HG03469 (cell line): ENCODE measurements around the gene RASAL3.
"Not testable (repeated sequence)": the region's sequence is repeated elsewhere in the genome, so short reads cannot be mapped to it uniquely, and the experiment has no call there.

Source experiments
- ATAC-seq: cut with Tn5 transposase; IDR thresholded peaks from one replicate; pipeline ENCODE4 v1.9.1; 2021; ENCODE audit warnings: mild to moderate bottlenecking, moderate library complexity, moderate number of reproducible peaks; ENCODE audit not compliant: unreplicated experiment

Gene RASAL3

DNA sequence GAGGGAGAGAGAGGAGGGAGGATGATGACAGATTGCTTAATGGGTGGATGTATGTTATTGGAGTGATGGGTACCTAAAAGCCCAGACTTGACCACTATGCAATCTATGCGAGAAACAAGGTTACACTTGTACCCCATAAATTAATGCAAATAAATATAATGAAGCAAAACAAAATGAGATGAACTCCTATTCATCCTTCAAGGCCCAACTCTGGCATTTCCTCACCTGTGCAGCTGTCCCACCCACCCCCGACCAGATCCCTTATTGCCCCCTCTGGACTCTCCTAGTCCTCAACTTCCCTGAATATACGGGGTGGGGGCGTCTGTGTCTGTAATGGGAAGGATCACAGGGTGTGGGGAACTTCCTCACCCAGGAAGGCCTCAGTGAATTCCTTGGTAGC lies 10.8 kb upstream of the RASAL3 start:
- no peak for ATAC-seq

GRCh38 chr19:15473821-15474220 lies 9.5 kb upstream of the RASAL3 start:
- not testable (repeated sequence) for ATAC-seq

- no peak for ATAC-seq
Observed at GRCh38 chr19:15471639-15472101, 7.3 kb upstream of the RASAL3 start.

DNA sequence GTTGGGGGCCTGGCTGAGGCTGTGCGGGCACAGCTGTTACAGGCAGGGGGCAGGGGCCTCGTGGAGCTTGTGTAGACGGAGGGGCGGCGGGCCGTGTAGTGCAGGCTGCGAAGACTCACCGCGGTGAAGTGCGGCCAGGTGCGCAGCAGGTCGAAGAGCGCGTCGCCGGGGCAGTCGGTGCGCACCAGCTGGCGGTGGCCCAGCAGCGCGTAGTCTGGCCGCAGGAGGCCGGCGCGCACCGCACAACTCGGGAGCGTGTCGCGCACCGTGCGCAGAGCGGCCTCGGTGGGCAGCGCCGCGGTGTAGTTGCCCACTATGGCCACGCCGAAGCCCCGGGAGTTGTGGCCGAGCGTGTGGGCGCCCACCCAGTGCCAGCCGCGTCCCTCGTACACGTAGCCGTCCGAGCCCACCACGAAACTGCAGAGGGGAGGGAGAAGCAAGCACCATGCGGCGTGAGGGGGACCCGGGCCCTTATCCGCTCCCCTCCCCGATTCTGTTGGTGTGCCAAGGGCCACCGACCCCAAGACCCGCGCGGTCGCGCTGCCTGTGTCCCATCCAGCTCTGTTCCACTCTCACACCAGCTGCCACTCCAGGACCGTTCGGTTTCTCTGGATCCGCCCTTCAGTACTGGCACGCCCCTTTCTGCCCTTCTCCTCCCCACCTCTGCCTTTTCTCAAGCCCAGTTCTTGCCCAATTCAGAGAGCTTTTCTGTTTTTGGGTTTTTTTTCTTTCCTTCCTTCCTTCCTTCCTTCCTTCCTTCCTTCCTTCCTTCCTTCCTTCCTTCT lies 5.4 kb upstream of the RASAL3 start:
- ATAC-seq, result no peak

GRCh38 chr19:15468675-15469512 lies 4.5 kb upstream of the RASAL3 start:
- ATAC-seq, result no peak

GRCh38 chr19:15467734-15468214 lies 3.4 kb upstream of the RASAL3 start:
- ATAC-seq, result no peak

DNA sequence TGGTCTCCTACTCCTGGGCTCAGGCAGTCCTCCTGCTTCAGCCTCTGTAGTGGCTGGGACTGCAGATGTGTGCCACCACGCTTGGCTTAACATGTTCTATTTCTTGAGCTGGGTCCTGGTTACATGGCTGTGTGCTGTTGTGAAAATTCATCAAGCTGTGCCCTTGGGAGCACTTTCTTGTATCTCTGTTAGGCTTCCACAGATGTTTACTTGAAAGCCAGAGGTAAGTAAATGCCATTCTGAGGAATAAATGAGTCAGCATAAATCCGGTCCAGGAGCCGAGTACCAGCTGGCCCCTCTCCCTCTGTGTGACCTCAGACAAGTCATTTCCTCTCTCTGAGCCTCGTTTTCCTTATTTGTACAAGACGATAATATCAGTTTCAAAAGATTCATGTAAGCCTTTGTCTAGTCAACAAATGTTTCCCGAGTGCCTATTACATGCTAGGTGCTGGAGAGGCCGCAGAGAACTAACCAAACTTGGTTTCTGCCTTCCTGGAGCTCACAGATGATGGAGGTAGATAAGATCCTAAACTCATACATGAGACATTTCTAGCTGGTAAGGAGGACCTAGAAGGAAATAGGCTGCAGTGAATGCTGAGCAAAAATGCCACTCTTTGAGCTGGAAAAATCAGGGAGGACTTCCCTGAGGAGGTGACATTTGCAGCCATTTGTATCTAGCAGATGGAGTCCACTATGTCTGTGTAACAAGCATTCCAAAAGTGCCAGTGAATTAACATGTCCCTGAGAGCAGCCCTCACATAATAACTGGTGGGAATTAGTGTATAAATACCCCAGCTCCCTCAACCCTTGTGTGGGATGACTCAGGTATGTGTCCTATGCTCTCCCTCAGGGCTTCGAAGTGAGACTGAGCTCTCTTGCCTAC lies 2.7 kb upstream of the RASAL3 start:
- ATAC-seq, result no peak

DNA sequence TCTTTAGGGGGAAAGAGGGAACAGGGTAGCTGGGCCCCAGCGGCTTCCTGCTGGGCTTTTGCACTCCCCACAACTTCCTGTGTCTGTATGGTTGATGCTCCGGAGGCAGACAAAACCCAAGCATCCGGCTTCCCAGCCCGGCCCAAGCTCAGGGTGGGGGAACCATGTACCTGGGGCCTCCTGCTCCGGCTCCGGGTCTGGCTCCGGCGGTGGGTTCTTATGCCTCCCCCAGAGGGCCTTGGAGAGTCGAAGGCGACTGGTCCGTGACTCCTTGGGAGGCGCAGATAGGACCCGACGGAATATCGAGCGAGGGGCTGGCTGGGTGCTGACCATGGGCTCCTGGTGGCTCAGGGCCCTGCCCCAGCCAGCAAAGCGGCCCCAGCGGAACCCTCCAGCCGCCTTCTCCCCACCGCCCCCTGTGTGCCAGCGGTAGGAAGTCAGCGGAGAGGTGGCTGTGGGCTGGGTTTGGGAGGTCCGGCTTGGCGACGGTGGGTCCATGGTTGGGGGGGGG lies 428 bp downstream of the RASAL3 start:
- ATAC-seq, result no peak

DNA sequence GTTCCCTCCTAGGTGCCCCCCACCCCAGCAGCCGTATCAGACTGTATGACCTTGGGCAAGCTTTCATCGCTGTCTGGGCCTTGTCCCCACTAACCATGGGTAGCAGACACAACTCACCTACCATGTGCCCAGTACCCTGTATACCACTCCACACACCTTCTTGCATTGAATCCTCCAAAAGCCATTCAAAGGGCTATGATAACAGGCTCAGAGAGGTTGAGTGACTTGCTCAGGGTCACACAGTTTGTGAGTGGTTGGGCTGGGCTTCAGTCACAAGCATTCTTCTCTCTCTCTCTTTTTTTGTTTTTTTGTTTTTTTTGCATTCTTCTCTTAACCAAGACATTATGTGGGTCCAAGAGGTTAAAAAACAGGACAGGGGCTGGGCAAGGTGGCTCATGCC lies 2.6 kb downstream of the RASAL3 start:
- no peak for ATAC-seq

GRCh38 chr19:15457701-15458484 lies 6.5 kb downstream of the RASAL3 start:
- no peak for ATAC-seq

- no peak for ATAC-seq
Observed at GRCh38 chr19:15456871-15457700, 7.3 kb downstream of the RASAL3 start.

DNA sequence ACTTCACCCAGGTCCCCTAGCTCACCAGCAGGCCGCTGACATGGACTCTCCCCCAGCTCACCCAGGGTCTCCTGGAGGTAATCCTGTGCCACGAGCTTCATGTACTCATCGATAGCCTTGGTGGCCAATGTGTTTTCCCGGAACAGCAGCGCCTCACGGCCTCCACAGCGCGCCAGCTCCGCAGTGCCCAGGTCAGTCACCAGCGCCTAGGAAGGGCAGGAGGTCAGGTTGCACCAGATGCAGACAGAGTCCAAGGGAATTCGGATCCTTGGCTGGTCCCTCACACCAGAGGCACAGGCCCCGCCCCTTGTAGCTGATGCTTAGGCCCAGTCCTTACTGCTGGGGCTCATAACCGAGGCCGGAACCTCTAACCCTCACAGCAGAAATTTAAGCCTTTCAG lies 7.9 kb downstream of the RASAL3 start:
- ATAC-seq, result no peak

DNA sequence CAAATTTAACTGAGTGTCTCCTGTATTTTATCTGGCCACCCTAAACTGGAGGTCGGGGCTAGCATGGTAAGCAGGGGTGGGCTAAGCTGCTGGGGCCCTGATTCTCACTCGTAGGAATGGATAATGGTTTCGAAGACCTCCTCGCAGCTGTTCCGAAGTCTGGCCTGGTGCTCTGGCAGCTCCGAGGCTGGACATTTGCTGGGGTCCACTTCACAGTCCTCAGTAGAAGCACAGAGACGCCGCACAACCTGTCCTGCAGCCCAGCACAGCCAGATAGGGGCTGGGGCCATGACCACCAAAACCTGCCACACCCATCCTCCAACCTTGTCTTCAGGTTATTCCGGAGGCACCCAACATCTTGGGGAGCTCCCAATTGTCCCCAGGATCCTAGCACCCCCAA lies 8.3 kb downstream of the RASAL3 start:
- ATAC-seq, result no peak

DNA sequence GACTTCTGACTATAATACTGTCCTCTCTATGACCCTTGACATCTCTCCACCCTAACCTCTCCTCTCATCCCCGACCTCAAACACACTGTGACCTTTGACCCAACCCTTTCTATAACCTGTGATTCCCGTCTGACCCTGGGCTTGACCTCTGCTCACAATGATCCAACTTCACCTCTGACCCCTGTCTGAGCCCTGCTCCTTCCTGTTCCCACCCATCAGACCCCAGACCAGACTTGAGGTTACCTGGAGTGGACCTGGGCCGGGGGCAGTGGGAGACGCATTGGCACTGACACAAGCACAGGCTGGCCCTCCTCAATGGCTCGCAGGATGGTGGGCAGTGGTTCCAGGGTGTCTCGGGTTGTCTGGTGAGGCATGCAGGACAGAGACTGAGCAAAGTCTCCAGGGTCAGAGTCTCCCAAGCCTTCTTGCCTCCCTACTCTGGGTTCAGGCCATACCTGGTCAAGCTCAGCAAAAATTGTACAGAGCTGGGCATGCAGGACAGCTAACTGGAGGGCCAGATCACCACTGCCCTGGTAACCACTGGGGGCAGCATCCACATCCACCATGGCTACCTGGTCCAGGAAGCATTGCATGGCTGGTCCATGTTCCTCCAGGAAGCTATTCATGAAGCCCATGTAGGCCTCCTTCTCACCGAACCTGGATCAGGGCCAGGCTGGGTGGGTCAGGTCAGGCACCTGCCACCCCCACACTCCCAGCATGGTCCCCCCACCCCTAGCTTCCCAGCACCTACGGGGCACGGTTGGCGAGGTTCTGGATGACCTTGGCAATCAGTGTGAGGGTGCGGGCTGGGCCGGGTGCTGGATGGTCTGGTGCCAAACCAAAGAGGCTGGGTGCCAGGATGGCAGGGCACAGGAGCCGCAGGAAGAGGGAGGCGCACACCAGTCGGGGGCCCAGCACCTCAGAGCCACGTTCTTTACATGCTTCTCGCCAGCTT lies 10.2 kb downstream of the RASAL3 start:
- ATAC-seq, result no peak

DNA sequence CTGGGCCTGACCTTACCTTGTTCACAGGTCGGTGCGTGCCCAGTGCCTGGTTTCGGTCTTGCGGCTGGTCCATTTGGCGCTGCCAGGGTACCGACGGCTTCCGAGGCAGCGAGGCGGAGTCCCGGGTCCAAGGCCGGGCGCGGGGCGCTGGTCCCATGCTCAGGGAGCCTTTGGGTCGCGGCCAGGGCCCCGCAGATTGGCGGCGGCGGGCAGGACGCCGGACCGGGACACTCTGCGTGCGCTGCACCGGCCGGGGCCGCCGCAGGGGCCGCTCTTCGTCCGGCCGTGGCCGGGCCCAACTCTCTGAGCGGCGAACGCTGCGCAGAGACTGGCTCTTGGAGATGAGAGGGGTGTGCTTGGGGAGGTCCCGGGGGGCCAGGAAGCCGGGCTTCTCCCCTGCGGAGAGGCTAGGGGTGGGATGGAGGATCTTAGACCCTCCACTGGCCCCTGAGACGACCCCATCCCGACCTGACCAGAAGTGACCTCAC lies 11.2 kb downstream of the RASAL3 start:
- ATAC-seq, result no peak

DNA sequence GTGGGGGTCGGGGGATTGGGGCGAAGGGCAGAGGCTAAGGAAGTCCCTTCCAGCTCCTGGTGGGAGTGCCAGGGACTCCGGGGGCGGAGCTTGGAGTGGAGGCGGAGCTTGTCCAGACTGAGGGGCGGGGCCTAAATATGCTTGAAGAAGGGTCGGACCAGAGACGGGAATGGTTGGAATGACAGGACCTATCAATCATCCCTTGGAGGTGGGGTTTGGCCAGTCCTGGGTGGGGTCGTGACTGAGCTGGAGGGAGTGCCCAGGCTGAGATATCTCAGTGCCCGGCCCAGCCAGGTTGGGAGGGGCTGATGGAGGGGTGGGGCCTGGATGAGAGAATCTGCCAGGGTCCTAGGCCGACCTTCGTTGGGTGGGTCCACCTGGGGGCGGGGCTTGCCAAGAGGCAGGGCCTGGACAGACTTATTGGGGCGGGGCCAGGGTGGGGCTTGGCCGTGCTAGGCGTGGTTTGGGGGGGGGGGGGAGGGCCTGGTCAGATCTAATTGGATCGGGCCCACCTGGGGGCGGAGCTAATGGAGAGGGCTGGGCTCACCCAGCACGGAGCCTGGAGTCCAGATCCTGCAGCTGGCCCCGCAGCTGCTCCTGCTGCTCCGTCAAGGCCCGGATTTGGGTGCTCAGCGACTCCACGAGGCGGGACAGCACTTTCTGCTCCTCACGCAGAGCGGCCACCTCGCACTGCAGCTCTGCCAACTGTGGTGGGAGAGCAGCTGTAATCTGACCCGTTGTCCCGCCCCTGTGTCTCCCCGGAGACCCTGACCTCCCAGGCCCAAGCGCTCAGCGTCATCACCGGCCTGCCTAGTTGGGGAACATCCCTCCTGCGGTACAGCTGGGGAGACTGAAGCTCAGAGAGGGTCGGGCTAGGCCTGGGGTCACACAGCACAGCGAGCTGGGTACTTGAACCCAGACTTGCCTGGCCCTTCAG lies 12.0 kb downstream of the RASAL3 start:
- no peak for ATAC-seq

- ATAC-seq, result no peak
Observed at GRCh38 chr19:15450528-15450890, 13.8 kb downstream of the RASAL3 start.
